ENCODE data around the gene DCUN1D1. TPM values are rescaled to one million over a fixed set of nuclear protein-coding genes. Genes with fewer than 3 reads are reported as not detected.

Gene DCUN1D1
- total RNA-seq, 1 experiment from 2014 or later = 24.7 TPM

- DNase-seq (ENCODE audit: low read depth, low spot score) = peak; percentile 32
- in situ Hi-C loops (cut with HindIII; ENCODE audit: low pct_unique_long_range_greater_than_20kb, low sequenced_read_pairs) = no loop called here
Measured at GRCh38 chr3:182979674-182980191, 605 bp downstream of the DCUN1D1 start.

DNA sequence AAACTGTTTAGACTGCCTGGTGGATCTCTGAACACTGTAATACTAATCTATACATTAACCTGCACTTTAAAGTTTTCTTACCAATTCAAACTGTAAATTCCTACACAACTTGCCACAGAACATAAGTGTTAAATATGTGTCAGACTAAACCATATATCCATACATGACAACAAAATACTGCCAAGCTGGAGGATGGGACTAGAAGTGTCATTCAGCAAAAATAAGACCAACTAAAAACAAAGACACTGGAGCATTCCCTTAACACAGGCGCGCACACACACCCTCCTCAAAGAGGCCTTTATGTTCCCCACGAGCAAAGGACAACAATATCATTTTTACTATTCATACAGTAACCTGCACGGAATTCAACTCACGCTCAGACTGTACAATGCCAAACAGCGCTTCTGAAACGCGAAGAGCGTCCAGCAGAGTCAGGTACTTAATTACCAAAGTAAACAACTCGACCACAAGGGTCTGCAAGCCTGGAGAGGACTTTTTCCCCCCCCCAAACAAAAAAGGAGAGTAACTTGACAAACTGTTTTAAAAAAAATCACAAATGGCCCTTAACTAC is 1.1 kb downstream of the DCUN1D1 start:
- in situ Hi-C loops (cut with HindIII; ENCODE audit: low pct_unique_long_range_greater_than_20kb, low sequenced_read_pairs) = no loop called here
- peak; percentile 53 for DNase-seq (ENCODE audit: low read depth, low spot score)

DNA sequence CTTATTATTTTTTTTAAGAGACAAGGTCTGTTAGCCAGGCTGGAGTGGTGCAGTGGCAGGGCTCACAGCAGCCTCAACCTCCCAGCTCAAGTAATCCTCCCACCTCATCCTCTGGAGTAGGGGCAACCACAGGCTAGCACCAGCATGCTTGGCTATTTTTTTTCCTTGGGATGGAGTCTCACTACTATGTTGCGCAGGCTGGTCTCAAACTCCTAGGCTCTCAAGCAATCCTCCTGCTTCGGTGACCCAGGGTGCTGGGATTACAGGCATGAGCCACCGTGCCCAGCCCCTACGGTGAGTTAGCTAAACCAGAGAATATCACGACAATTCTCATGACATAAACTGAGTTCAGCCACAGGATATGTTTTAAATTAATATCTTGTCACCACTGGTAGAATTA is 2.0 kb downstream of the DCUN1D1 start:
- no peak for DNase-seq (ENCODE audit: low read depth, low spot score)
- in situ Hi-C loops (cut with HindIII; ENCODE audit: low pct_unique_long_range_greater_than_20kb, low sequenced_read_pairs) = no loop called here

GRCh38 chr3:182973047-182973446 is 7.3 kb downstream of the DCUN1D1 start:
- in situ Hi-C loops (cut with HindIII; ENCODE audit: low pct_unique_long_range_greater_than_20kb, low sequenced_read_pairs) = no loop called here
- DNase-seq (ENCODE audit: low read depth, low spot score) = no peak

DNA sequence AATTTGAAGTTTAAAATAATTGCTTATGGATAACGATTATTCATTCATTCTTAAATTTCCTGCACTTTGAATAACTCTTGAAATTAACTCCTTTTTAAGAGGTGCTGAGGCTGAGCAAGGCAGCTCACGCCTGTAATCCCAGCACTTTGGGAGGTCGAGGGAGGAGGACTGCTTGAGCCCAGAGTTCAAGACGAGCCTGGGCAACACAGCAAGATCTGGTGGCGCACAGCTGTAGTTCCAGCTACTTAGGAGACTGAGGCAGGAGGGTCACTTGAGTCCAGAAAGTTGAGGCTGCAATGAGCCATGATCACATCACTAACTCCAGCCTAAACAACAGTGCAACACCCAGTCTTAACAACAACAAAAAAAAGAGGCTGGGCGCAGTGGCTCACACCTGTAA is 8.0 kb downstream of the DCUN1D1 start:
- no peak for DNase-seq (ENCODE audit: low read depth, low spot score)
- in situ Hi-C loops (cut with HindIII; ENCODE audit: low pct_unique_long_range_greater_than_20kb, low sequenced_read_pairs) = no loop called here

- in situ Hi-C loops (cut with HindIII; ENCODE audit: low pct_unique_long_range_greater_than_20kb, low sequenced_read_pairs) = no loop called here
- DNase-seq (ENCODE audit: low read depth, low spot score) = no peak
Measured at GRCh38 chr3:182971637-182972036, 8.7 kb downstream of the DCUN1D1 start.

GRCh38 chr3:182970811-182971418 is 9.4 kb downstream of the DCUN1D1 start:
- no peak for DNase-seq (ENCODE audit: low read depth, low spot score)
- in situ Hi-C loops (cut with HindIII; ENCODE audit: low pct_unique_long_range_greater_than_20kb, low sequenced_read_pairs) = no loop called here

GRCh38 chr3:182969853-182970252 is 10.5 kb downstream of the DCUN1D1 start:
- in situ Hi-C loops (cut with HindIII; ENCODE audit: low pct_unique_long_range_greater_than_20kb, low sequenced_read_pairs) = no loop called here
- DNase-seq (ENCODE audit: low read depth, low spot score) = no peak

- in situ Hi-C loops (cut with HindIII; ENCODE audit: low pct_unique_long_range_greater_than_20kb, low sequenced_read_pairs) = no loop called here
Measured at GRCh38 chr3:182969277-182969676, 11.1 kb downstream of the DCUN1D1 start.

GRCh38 chr3:182967218-182968204 is 12.8 kb downstream of the DCUN1D1 start:
- no peak for DNase-seq (ENCODE audit: low read depth, low spot score)
- in situ Hi-C loops (cut with HindIII; ENCODE audit: low pct_unique_long_range_greater_than_20kb, low sequenced_read_pairs) = no loop called here

More at GRCh38 chr3:182969277-182969676, 11.1 kb downstream of the DCUN1D1 start:
- no peak for DNase-seq (ENCODE audit: low read depth, low spot score)

DNA sequence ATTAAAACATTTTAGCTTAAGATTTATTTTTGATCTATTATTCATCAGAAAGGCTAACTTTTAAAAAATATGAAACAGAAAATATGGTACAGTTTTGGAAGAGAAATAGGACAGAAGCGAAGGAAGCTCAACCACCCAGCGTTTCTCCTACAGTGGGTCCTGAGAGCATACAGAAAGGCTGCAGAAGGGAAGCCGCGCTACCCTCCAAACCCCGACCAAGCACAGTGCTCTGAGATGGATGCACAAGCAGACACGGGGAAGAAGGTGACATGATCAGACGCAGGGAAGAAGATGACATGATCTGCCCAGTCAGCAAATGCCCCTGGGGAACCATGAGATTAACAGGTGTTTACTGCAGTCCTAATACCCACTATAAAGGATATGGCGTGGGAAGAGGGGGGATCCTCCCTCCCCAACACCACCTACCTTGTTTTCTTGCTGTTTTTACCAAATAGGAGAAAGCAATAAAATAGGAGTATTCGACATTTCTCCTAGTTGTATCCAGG is 14.4 kb downstream of the DCUN1D1 start:
- in situ Hi-C loops (cut with HindIII; ENCODE audit: low pct_unique_long_range_greater_than_20kb, low sequenced_read_pairs) = no loop called here
- no peak for DNase-seq (ENCODE audit: low read depth, low spot score)

DNA sequence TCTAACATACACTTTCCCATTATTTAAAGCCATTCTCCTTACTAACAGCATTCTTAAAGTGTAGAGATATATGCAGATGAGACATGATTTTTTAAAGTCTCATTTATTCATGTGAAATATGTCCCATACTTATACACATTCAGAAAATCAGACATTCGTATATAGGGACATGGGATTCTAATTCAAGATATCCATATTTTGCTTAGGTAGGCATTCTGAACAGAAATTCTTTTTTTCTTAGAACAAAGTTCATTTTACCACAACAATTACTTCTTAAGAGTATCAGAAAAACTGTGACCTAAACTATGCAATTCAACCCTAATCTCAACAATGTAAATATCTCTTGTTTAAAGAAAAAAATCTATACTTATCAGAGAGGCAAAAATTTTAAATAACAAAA is 16.2 kb downstream of the DCUN1D1 start:
- no peak for DNase-seq (ENCODE audit: low read depth, low spot score)
- in situ Hi-C loops (cut with HindIII; ENCODE audit: low pct_unique_long_range_greater_than_20kb, low sequenced_read_pairs) = no loop called here

DNA sequence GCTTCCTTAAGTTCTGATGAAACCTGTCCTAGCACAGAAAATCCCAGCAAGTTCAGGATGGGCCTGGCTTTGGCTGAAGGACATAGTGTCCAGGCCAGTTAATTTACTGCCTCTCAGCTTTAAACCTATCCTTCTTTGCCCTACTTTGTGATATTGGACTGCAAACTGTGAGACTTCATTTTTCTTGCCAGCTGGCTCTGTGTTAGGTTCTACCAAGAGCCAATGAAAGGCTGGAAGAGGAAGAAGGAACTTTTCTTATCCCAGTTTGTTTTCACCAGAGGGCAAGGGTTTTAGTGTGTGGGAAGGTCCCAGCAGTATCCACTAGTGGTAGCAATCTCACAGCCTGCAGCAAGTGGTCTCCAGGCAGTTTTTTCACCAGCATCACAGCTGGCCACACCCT is 18.2 kb downstream of the DCUN1D1 start:
- in situ Hi-C loops (cut with HindIII; ENCODE audit: low pct_unique_long_range_greater_than_20kb, low sequenced_read_pairs) = no loop called here
- DNase-seq (ENCODE audit: low read depth, low spot score) = no peak

GRCh38 chr3:182959474-182960350 is 20.6 kb downstream of the DCUN1D1 start:
- DNase-seq (ENCODE audit: low read depth, low spot score) = no peak
- in situ Hi-C loops (cut with HindIII; ENCODE audit: low pct_unique_long_range_greater_than_20kb, low sequenced_read_pairs) = no loop called here

DNA sequence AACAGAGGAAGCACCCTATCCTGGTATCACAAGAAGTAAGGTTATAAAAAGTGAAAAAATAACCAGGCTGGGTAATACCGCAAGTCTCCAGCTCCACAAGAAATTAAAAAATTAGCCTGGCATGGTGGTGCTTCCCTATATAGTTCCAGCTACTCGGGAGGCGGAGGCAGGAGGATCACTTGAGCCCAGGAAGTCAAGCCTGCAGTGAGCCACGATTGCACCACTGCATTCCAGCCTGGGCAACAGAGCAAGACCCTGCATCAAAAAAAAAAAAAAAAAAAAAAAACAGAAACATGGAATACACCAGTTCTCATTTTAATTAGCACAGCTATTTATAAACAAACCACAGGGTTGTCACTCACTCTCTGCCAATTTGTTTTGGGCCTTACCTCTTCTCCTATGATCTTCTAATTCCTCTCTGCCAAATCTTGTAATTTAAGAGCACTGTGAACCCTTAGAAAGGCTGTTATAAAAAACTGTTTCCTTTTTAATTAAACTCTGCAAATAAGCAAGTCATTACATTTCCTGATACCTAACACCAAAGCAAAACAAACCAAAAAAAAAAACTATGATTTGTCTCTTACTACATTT is 22.6 kb downstream of the DCUN1D1 start:
- DNase-seq (ENCODE audit: low read depth, low spot score) = no peak
- in situ Hi-C loops (cut with HindIII; ENCODE audit: low pct_unique_long_range_greater_than_20kb, low sequenced_read_pairs) = no loop called here

DNA sequence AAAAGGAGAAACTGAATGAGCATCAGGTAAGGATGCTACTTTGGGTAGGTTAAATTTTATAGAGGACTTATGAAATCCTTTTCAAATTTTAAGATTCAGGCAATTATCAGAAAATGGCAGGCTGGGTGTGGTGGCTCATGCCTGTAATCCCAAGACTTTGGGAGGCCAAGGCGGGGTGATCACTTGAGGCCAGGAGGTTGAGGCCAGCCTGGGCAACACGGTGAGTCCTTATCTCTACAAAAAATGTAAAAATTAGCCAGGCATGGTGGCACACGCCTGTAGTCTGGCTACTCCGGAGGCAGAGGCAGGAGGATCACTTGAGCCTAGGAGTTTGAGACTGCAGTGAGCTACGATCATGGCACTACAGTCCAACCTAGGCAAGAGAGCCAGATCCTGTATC is 23.1 kb downstream of the DCUN1D1 start:
- DNase-seq (ENCODE audit: low read depth, low spot score) = no peak
- in situ Hi-C loops (cut with HindIII; ENCODE audit: low pct_unique_long_range_greater_than_20kb, low sequenced_read_pairs) = no loop called here
